ENCODE results near the gene ACACA.

The ACACA gene

DNA sequence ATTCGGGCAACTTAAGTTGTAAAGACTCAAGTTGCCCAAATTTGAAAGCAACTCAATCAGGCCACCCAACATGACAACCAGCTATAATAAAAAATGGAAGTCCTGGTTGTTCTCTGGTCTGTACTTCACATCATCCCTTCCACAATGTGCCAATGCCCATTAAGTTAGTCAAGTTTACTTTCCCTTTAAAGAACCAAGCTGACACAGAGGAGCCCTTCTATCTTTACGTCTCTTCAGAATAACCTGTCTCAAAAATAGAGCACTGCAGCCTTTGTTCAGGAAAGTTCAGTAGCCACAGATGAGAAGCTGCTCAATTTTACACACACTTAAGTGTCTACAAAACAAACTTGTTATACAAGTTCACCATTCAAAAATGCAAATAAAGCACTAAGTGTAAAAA lies 106.0 kb downstream of the ACACA start:
- no peak overlapping the region for H3K4me3 ChIP-seq (ENCODE audit: low read depth, low read length)
- TF ChIP-seq, protein P1, sequence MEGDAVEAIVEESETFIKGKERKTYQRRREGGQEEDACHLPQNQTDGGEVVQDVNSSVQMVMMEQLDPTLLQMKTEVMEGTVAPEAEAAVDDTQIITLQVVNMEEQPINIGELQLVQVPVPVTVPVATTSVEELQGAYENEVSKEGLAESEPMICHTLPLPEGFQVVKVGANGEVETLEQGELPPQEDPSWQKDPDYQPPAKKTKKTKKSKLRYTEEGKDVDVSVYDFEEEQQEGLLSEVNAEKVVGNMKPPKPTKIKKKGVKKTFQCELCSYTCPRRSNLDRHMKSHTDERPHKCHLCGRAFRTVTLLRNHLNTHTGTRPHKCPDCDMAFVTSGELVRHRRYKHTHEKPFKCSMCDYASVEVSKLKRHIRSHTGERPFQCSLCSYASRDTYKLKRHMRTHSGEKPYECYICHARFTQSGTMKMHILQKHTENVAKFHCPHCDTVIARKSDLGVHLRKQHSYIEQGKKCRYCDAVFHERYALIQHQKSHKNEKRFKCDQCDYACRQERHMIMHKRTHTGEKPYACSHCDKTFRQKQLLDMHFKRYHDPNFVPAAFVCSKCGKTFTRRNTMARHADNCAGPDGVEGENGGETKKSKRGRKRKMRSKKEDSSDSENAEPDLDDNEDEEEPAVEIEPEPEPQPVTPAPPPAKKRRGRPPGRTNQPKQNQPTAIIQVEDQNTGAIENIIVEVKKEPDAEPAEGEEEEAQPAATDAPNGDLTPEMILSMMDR (IDR thresholded peaks at IDR 0.05; ENCODE audit: low read depth, low read length), result no peak
- DNase-seq (ENCODE audit: low read depth, low spot score), result no peak
- in situ Hi-C loops (cut with HindIII; ENCODE audit: low sequenced_read_pairs), result no loop called here

DNA sequence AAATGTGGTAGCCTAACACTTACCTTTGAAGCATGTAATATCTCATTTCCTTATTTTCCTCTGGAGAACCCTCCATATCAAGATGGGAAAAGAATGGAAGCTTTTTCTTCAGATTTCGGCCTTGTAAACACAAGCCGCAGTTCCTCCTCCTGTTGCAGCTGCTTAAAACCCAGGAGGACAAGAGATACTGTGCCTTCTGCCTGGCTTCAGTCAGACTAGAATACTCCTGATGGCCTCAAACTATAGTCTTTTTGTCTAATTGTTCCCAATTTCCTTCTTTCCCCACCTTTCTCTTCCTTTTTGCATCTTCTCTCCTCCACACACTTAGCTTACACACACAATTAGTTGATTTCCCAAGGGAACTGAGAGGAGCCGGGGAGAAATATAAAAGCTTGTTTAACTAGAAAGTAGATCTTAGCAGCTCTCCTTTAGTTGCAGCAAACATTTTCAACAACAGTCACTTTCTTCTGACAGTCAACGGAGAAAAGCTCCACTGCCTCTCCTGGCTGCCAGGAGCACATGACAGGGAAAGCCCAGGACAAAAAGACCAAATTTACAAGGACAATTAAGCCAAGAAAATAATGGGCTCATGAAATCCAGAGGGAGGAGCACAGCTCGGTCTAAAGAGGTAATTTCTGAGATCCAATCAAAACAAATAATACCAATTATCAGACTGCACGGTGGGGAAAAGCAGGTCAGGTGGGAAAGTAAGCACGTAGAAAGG lies 107.2 kb downstream of the ACACA start:
- TF ChIP-seq, protein P1 (IDR thresholded peaks at IDR 0.05; ENCODE audit: low read depth, low read length), result no peak
- in situ Hi-C loops (cut with HindIII; ENCODE audit: low sequenced_read_pairs), result no loop called here
- peak; percentile 27 for DNase-seq (ENCODE audit: low read depth, low spot score)
- no peak overlapping the region for H3K4me3 ChIP-seq (ENCODE audit: low read depth, low read length)

DNA sequence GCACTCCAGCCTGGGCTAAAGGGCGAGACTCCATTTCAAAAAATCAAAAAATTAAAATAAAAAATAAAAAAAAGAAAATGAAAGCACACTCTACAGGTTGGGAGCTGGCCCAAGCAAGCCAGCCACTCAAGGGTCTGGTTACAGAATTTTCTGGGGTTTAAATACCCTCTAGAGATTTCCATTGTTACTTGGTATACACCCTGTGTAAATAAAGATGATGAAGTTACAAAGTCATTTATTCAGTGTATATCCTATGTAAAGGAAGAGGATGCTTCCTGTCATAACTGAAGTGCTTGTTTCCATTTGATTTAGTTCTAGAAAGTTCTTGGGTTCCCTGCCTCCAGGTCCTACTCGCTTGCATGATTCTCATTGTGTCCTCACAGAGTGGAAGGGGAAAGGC lies 110.7 kb downstream of the ACACA start:
- no peak for DNase-seq (ENCODE audit: low read depth, low spot score)
- in situ Hi-C loops (cut with HindIII; ENCODE audit: low sequenced_read_pairs), result no loop called here
- H3K4me3 ChIP-seq (ENCODE audit: low read depth, low read length), result no peak overlapping the region
- TF ChIP-seq, protein P1 (IDR thresholded peaks at IDR 0.05; ENCODE audit: low read depth, low read length), result no peak

DNA sequence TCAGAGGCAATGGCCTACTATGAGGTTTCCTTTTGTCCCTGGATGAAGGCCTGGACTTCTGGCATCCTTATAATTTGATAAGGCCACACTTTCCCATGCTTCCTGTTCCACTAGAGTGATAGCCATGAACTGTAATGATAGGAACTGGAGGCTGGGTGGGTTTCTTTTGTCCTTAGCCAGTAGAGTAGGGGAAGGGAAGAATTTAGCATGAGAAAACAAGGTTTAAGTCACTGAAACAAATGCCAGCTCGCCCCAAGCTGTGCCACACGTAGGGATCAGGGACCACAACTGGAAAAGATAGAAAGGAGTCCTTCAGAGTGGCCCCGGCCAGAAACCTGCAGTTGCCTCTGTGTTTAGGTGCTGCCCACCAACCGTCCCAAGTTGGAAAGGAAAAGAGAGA lies 111.7 kb downstream of the ACACA start:
- no peak for DNase-seq (ENCODE audit: low read depth, low spot score)
- TF ChIP-seq, protein P1 (IDR thresholded peaks at IDR 0.05; ENCODE audit: low read depth, low read length), result no peak
- in situ Hi-C loops (cut with HindIII; ENCODE audit: low sequenced_read_pairs), result no loop called here
- H3K4me3 ChIP-seq (ENCODE audit: low read depth, low read length), result no peak overlapping the region

DNA sequence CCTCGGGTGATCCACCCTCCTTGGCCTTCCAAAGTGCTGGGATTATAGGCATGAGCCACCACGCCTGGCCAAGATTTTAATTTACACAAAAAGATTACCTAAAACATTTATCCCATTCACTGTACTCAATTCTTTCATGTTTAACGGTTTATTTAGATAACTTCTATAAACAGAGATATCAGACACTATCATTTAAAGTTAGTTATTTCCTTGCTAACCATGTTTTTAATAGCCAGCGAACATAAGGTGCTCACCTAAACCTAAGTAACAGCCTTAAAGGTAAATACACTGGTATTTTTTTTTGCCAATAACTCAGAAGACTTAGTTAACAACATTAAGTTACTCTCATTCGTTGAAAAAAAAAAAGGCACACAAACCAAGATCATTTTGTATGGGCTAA lies 112.9 kb downstream of the ACACA start:
- DNase-seq (ENCODE audit: low read depth, low spot score), result no peak
- TF ChIP-seq, protein P1 (IDR thresholded peaks at IDR 0.05; ENCODE audit: low read depth, low read length), result no peak
- in situ Hi-C loops (cut with HindIII; ENCODE audit: low sequenced_read_pairs), result no loop called here
- no peak overlapping the region for H3K4me3 ChIP-seq (ENCODE audit: low read depth, low read length)

DNA sequence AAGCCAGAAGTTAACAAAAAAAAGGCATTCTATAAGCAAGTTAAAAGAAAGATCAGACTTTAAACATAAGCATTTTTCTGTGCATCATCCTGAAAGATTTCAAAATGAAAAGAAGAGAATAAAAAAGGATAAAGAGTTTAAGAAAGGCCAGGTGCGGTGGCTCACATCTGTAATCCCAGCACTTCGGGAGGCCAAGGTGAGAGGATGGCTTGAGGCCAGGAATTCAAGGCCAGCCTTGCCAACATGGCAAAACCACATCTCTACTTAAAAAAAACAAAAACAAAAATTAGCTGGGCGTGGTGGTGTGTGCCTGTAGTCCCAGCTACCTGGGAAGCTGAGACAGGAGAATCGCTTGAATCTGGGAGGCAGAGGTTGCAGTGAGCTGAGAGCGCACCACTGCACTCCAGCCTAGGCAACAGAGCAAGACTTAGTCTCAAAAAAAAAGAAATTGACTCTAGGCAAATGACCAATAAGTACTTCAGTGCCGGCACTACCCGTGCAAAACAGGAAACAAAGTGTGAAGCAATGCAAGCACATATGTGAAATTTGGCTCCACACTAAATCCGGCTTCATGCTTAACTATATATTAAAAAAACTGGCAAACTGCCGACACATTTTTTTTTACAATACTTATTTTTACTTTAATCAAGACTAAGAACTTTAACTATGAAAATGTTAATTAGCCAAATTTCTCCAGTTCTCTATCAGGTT lies 114.1 kb downstream of the ACACA start:
- H3K4me3 ChIP-seq (ENCODE audit: low read depth, low read length), result no peak overlapping the region
- TF ChIP-seq, protein P1 (IDR thresholded peaks at IDR 0.05; ENCODE audit: low read depth, low read length), result no peak
- in situ Hi-C loops (cut with HindIII; ENCODE audit: low sequenced_read_pairs), result no loop called here
- no peak for DNase-seq (ENCODE audit: low read depth, low spot score)

All from astrocyte of the spinal cord (primary cell).